ENCODE results near the gene MRPS5.

DNA sequence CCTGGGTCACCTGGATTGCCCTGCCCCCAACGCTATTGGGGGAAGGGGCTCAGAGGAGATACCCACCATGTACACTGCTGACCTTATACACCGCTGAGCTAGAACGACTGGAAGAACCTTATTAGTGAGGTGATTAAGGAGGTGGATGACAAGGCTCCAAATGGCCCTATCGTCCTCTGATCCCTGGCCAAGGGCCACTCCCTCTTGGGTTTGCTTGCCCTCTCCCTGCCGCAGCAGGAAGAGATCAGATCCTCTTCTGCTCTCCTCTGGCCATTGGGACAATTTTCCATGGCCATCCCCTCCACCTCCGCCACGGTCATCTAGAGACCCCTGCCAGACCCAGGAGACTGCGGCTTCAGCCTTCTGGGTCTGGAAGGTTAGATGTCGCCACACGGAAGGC lies 36.8 kb upstream of the MRPS5 start:
- no peak for TF ChIP-seq POLR2A (IDR thresholded peaks at IDR 0.05)
- TF ChIP-seq, protein P1, sequence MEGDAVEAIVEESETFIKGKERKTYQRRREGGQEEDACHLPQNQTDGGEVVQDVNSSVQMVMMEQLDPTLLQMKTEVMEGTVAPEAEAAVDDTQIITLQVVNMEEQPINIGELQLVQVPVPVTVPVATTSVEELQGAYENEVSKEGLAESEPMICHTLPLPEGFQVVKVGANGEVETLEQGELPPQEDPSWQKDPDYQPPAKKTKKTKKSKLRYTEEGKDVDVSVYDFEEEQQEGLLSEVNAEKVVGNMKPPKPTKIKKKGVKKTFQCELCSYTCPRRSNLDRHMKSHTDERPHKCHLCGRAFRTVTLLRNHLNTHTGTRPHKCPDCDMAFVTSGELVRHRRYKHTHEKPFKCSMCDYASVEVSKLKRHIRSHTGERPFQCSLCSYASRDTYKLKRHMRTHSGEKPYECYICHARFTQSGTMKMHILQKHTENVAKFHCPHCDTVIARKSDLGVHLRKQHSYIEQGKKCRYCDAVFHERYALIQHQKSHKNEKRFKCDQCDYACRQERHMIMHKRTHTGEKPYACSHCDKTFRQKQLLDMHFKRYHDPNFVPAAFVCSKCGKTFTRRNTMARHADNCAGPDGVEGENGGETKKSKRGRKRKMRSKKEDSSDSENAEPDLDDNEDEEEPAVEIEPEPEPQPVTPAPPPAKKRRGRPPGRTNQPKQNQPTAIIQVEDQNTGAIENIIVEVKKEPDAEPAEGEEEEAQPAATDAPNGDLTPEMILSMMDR (IDR thresholded peaks at IDR 0.05 in 4 of 5, conservative IDR thresholded peaks at IDR 0.05 in 1 of 5): no peak

All from gastrocnemius medialis (tissue), 4 donors.